Measurements from ENCODE around the gene RABGGTA.
A peak's percentile ranks its signal among the peaks of the same experiment; 100 is the strongest.

Gene RABGGTA

GRCh38 chr14:24269910-24270536, 1.4 kb downstream of the RABGGTA start:
- no peak overlapping the region for H3K27ac ChIP-seq (ENCODE audit: low read depth, low read length, poor library complexity, severe bottlenecking)
- H3K9me3 ChIP-seq (ENCODE audit: low read length) = no peaks in the 10 kb centered on the region
- peak overlapping the region; percentile 69; the same call in 1 of the 2 replicates for H3K4me2 ChIP-seq (ENCODE audit: low read length)
- no peak for TF ChIP-seq EZH2 (IDR thresholded peaks at IDR 0.05; ENCODE audit: borderline replicate concordance, low read length)
- TF ChIP-seq, protein P1, sequence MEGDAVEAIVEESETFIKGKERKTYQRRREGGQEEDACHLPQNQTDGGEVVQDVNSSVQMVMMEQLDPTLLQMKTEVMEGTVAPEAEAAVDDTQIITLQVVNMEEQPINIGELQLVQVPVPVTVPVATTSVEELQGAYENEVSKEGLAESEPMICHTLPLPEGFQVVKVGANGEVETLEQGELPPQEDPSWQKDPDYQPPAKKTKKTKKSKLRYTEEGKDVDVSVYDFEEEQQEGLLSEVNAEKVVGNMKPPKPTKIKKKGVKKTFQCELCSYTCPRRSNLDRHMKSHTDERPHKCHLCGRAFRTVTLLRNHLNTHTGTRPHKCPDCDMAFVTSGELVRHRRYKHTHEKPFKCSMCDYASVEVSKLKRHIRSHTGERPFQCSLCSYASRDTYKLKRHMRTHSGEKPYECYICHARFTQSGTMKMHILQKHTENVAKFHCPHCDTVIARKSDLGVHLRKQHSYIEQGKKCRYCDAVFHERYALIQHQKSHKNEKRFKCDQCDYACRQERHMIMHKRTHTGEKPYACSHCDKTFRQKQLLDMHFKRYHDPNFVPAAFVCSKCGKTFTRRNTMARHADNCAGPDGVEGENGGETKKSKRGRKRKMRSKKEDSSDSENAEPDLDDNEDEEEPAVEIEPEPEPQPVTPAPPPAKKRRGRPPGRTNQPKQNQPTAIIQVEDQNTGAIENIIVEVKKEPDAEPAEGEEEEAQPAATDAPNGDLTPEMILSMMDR (IDR thresholded peaks at IDR 0.05; ENCODE audit: low read length) = no peak
- no peaks in the 10 kb centered on the region for H3K27me3 ChIP-seq (ENCODE audit: insufficient read depth, low read length)
- no peaks in the 10 kb centered on the region for H3K9me2 ChIP-seq (ENCODE audit: low read depth, low read length)
- H3K4me1 ChIP-seq (ENCODE audit: insufficient read depth, low read length, severe bottlenecking) = peaks cover 36% of the 10 kb centered on the region
- peak overlapping the region; percentile 82; the same call in 1 of the 2 replicates for H3K9ac ChIP-seq (ENCODE audit: low read length)
- no peak overlapping the region for H2AFZ ChIP-seq (ENCODE audit: low read length)
- no peaks in the 10 kb centered on the region for H3F3A ChIP-seq (ENCODE audit: insufficient read depth, low read length)
- H4K20me1 ChIP-seq (ENCODE audit: insufficient read depth, low read length) = no peaks in the 10 kb centered on the region
- no peaks in the 10 kb centered on the region for H3K79me2 ChIP-seq (ENCODE audit: insufficient read depth, low read length)
- H3K4me3 ChIP-seq (ENCODE audit: low read depth, low read length, poor library complexity, severe bottlenecking) = no peak overlapping the region
- H3K36me3 ChIP-seq (ENCODE audit: insufficient read depth, low read length) = 0 out of 2 replicates have a peak, but pooled peaks cover 3% of the 10 kb centered on the region

- no peak overlapping the region for H3K4me2 ChIP-seq (ENCODE audit: low read length)
- H3K27me3 ChIP-seq (ENCODE audit: insufficient read depth, low read length) = no peaks in the 10 kb centered on the region
- H3K9me3 ChIP-seq (ENCODE audit: low read length) = no peaks in the 10 kb centered on the region
- H3K36me3 ChIP-seq (ENCODE audit: insufficient read depth, low read length) = 0 out of 2 replicates have a peak, but pooled peaks cover 3% of the 10 kb centered on the region
- H2AFZ ChIP-seq (ENCODE audit: low read length) = no peak overlapping the region
- TF ChIP-seq, protein P1 (IDR thresholded peaks at IDR 0.05; ENCODE audit: low read length) = no peak
- TF ChIP-seq EZH2 (IDR thresholded peaks at IDR 0.05; ENCODE audit: borderline replicate concordance, low read length) = no peak
- no peak overlapping the region for H3K27ac ChIP-seq (ENCODE audit: low read depth, low read length, poor library complexity, severe bottlenecking)
- H3K9me2 ChIP-seq (ENCODE audit: low read depth, low read length) = no peaks in the 10 kb centered on the region
- H3K9ac ChIP-seq (ENCODE audit: low read length) = no peak overlapping the region
- H3K4me1 ChIP-seq (ENCODE audit: insufficient read depth, low read length, severe bottlenecking) = peaks cover 35% of the 10 kb centered on the region
- H4K20me1 ChIP-seq (ENCODE audit: insufficient read depth, low read length) = no peaks in the 10 kb centered on the region
- H3F3A ChIP-seq (ENCODE audit: insufficient read depth, low read length) = no peaks in the 10 kb centered on the region
- no peaks in the 10 kb centered on the region for H3K79me2 ChIP-seq (ENCODE audit: insufficient read depth, low read length)
- no peak overlapping the region for H3K4me3 ChIP-seq (ENCODE audit: low read depth, low read length, poor library complexity, severe bottlenecking)
Observed at GRCh38 chr14:24269368-24269767, 2.0 kb downstream of the RABGGTA start.

DNA sequence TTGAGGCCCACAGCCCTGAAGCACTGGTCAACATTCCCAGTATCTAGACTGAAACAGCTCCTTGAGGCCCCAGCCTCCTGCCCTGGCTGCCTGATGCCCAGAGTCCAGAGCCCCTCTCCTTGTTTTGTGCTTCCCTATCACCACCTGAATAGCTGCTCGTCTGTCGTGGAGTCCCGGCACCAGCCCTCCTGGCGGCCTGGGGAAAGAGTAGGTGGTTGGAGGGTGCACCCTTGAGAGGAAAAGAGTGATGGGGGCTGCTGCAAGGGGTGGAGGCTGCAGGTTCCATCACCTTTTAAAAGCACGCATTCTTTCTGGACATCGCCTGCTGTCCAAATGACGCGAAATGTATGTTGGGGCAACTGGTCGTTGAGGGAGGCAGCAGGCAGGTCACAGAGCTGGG, 3.2 kb downstream of the RABGGTA start:
- no peak overlapping the region for H3K4me2 ChIP-seq (ENCODE audit: low read length)
- H3K27ac ChIP-seq (ENCODE audit: low read depth, low read length, poor library complexity, severe bottlenecking) = no peak overlapping the region
- peaks cover 24% of the 10 kb centered on the region for H3K4me1 ChIP-seq (ENCODE audit: insufficient read depth, low read length, severe bottlenecking)
- no peak overlapping the region for H3K9ac ChIP-seq (ENCODE audit: low read length)
- no peaks in the 10 kb centered on the region for H3F3A ChIP-seq (ENCODE audit: insufficient read depth, low read length)
- H3K36me3 ChIP-seq (ENCODE audit: insufficient read depth, low read length) = 0 out of 2 replicates have a peak, but pooled peaks cover 3% of the 10 kb centered on the region
- no peaks in the 10 kb centered on the region for H3K9me3 ChIP-seq (ENCODE audit: low read length)
- H3K9me2 ChIP-seq (ENCODE audit: low read depth, low read length) = no peaks in the 10 kb centered on the region
- H4K20me1 ChIP-seq (ENCODE audit: insufficient read depth, low read length) = no peaks in the 10 kb centered on the region
- TF ChIP-seq EZH2 (IDR thresholded peaks at IDR 0.05; ENCODE audit: borderline replicate concordance, low read length) = no peak
- TF ChIP-seq, protein P1 (IDR thresholded peaks at IDR 0.05; ENCODE audit: low read length) = no peak
- H3K27me3 ChIP-seq (ENCODE audit: insufficient read depth, low read length) = no peaks in the 10 kb centered on the region
- no peak overlapping the region for H2AFZ ChIP-seq (ENCODE audit: low read length)
- no peak overlapping the region for H3K4me3 ChIP-seq (ENCODE audit: low read depth, low read length, poor library complexity, severe bottlenecking)
- no peaks in the 10 kb centered on the region for H3K79me2 ChIP-seq (ENCODE audit: insufficient read depth, low read length)

Data from OCI-LY1 (cell line).